OCI-LY7 (cell line): Measurements from ENCODE around the gene C15orf39.

Experiments
- EZH2phosphoT487 ChIP-seq: fragments of 200-600 bp; sonication (generic); IDR thresholded peaks from 2 replicates; pipeline ENCODE4 v1.6.1; 2018; ENCODE audit warnings: low read depth, borderline replicate concordance, mild to moderate bottlenecking, mixed run types, antibody characterized with exemption, low read length, moderate library complexity, mixed read lengths
- TF ChIP-seq, protein P1 (sequence below): fragments of 200-600 bp; sonication (generic); conservative IDR thresholded peaks from 2 replicates; pipeline ENCODE4 v1.5.1; 2014; ENCODE audit warnings: mild to moderate bottlenecking, antibody characterized with exemption, low read length, moderate library complexity, mixed read lengths

- TF ChIP-seq, protein P1, sequence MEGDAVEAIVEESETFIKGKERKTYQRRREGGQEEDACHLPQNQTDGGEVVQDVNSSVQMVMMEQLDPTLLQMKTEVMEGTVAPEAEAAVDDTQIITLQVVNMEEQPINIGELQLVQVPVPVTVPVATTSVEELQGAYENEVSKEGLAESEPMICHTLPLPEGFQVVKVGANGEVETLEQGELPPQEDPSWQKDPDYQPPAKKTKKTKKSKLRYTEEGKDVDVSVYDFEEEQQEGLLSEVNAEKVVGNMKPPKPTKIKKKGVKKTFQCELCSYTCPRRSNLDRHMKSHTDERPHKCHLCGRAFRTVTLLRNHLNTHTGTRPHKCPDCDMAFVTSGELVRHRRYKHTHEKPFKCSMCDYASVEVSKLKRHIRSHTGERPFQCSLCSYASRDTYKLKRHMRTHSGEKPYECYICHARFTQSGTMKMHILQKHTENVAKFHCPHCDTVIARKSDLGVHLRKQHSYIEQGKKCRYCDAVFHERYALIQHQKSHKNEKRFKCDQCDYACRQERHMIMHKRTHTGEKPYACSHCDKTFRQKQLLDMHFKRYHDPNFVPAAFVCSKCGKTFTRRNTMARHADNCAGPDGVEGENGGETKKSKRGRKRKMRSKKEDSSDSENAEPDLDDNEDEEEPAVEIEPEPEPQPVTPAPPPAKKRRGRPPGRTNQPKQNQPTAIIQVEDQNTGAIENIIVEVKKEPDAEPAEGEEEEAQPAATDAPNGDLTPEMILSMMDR: no peak
- TF ChIP-seq EZH2phosphoT487: no peak
Observed at GRCh38 chr15:75223688-75224087, 22.0 kb downstream of the C15orf39 start.
